Uterus (tissue), 2 donors: ENCODE results near the gene CHID1.

Source experiments
- POLR2A ChIP-seq, 2 donors: fragments of 450-650 bp; IDR thresholded peaks; one replicate each; pipeline ENCODE4 v1.6.1; 2016; ENCODE audit warnings: antibody characterized with exemption in 2 of 2, mild to moderate bottlenecking in 1 of 2, moderate library complexity in 1 of 2
- TF ChIP-seq, protein P1 (sequence below), 4 experiments: fragments of 200-600 bp in 2 of 4; fragments of 450-650 bp in 2 of 4; sonication (generic) in 2 of 4; IDR thresholded peaks; one replicate each; pipeline ENCODE4 v1.5.1; 2016 to 2019; ENCODE audit warnings: antibody characterized with exemption in 4 of 4, mild to moderate bottlenecking in 2 of 4, moderate library complexity in 1 of 4

DNA sequence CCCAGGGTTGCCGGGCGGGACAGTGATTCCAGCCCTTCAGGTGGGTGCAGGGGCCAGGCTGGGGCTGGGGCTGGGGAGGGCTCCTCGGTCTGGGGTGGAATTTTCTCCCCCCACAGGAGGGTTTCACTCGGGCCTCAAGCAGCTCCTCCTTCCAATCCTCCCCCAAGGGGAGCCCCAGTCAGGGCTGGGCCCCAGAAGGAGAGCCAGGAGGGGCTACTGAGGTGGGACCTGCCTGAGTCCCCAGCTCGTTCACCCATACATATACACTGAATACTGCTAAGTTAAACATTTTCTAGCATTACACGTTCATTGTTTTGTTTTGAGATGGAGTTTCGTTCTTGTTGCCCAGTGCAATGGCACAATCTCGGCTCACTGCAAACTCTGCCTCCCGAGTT is 84.4 kb downstream of the CHID1 start:
- TF ChIP-seq, protein P1, sequence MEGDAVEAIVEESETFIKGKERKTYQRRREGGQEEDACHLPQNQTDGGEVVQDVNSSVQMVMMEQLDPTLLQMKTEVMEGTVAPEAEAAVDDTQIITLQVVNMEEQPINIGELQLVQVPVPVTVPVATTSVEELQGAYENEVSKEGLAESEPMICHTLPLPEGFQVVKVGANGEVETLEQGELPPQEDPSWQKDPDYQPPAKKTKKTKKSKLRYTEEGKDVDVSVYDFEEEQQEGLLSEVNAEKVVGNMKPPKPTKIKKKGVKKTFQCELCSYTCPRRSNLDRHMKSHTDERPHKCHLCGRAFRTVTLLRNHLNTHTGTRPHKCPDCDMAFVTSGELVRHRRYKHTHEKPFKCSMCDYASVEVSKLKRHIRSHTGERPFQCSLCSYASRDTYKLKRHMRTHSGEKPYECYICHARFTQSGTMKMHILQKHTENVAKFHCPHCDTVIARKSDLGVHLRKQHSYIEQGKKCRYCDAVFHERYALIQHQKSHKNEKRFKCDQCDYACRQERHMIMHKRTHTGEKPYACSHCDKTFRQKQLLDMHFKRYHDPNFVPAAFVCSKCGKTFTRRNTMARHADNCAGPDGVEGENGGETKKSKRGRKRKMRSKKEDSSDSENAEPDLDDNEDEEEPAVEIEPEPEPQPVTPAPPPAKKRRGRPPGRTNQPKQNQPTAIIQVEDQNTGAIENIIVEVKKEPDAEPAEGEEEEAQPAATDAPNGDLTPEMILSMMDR (IDR thresholded peaks at IDR 0.05) = no peak
- no peak for TF ChIP-seq POLR2A (IDR thresholded peaks at IDR 0.05)
